Lower leg skin (tissue), 4 donors: ENCODE data around the gene OCLN. TPM values are rescaled to one million over a fixed set of nuclear protein-coding genes. Genes with fewer than 3 reads are reported as not detected.

Experiments used
- DNase-seq, 2 donors: peaks; one replicate each; pipeline ENCODE4 v3.0.0-alpha.2; 2019; ENCODE audit warnings: low spot score in 2 of 2
- H3K4me3 ChIP-seq: fragments of 200-600 bp; sonication (generic); 2 replicates; pipeline ENCODE4 v1.5.1; 2017; ENCODE audit warnings: mild to moderate bottlenecking, low read depth; ENCODE audit not compliant: poor library complexity, severe bottlenecking
- POLR2A ChIP-seq, 2 donors: fragments of 450-650 bp; IDR thresholded peaks; one replicate each; pipeline ENCODE4 v1.6.1; 2016 to 2017; ENCODE audit warnings: antibody characterized with exemption in 2 of 2, mild to moderate bottlenecking in 1 of 2, moderate library complexity in 1 of 2
- WGBS, 2 donors: methylation state at CpG; one replicate each; pipeline ENCODE4 v1.1.5; 2018; 5-methylcytosine and 5-hydroxymethylcytosine counted together
- intact Hi-C: fragments of 100-400 bp; cut with DNase I; formaldehyde crosslinking; loops from one replicate; pipeline ENCODE4 v1.15.0; 2023; ENCODE audit warnings: low total_unique reads
- total RNA-seq, 4 donors: library from RNA; depleted of rRNA; stranded (reverse); fragments of >200 nt; gene quantifications; one replicate each; pipeline ENCODE4 v1.1.0, GENCODE V29; 2016
- TF ChIP-seq, protein P1 (sequence below), 3 donors: fragments of 450-650 bp; IDR thresholded peaks; one replicate each; pipeline ENCODE4 v1.5.1; 2016; ENCODE audit warnings: antibody characterized with exemption in 3 of 3, mild to moderate bottlenecking in 3 of 3, moderate library complexity in 2 of 3

Gene OCLN
- total RNA-seq, 4 donors from 2014 or later, result 71.0 to 102 (median 89.6) TPM

DNA sequence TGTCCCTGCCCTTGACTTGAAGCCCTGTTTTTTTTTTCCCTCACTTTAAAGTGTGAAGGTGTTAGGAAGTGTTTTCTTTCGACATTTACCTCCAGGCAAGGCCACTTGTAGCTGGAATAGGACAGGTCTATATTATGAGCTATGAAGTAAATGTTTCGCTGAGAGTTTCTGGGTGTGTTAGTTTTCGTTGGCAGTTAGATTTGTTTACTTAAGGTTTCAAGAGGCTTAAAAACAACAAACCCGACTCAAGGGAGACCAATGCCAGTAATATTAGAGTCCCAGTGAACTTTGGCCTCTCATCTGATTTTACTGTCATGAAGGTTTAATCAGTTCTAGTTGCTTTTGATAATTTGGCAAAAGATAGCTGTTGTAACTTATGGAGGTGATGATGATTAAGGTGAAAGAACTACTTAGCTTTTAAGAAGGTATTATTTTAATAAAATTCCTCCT lies 25.2 kb downstream of the OCLN start:
- 36 to 44% methylated on average over 4 of the region's 4 CpGs for WGBS, 2 donors
- DNase-seq, result no peak
- no peak for TF ChIP-seq POLR2A (IDR thresholded peaks at IDR 0.05)
- TF ChIP-seq, protein P1, sequence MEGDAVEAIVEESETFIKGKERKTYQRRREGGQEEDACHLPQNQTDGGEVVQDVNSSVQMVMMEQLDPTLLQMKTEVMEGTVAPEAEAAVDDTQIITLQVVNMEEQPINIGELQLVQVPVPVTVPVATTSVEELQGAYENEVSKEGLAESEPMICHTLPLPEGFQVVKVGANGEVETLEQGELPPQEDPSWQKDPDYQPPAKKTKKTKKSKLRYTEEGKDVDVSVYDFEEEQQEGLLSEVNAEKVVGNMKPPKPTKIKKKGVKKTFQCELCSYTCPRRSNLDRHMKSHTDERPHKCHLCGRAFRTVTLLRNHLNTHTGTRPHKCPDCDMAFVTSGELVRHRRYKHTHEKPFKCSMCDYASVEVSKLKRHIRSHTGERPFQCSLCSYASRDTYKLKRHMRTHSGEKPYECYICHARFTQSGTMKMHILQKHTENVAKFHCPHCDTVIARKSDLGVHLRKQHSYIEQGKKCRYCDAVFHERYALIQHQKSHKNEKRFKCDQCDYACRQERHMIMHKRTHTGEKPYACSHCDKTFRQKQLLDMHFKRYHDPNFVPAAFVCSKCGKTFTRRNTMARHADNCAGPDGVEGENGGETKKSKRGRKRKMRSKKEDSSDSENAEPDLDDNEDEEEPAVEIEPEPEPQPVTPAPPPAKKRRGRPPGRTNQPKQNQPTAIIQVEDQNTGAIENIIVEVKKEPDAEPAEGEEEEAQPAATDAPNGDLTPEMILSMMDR (IDR thresholded peaks at IDR 0.05), result no peak
- intact Hi-C loops, result no loop called here
- no peak overlapping the region for H3K4me3 ChIP-seq

DNA sequence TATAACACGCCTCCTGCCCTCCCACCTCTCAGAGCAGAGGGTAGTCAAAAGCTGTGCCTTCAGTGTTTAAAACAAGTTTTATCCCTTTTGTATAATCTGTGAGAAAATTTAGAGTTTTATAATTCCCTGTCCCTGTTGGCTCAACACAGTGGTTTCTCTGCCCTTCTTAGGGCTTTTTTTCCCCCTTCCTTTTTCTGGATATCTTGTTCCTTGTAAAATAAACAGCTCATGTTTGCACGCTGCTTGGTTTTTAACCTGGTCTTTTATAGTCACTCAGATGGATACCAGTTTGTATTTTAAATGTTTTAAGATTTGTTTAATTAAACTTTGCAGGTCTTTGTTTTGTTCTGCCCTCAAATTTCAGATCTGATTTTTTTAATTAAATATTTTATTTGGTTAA lies 26.7 kb downstream of the OCLN start:
- no peak for DNase-seq
- WGBS, 2 donors, result 91 to 93% methylated on average over 2 of the region's 2 CpGs

GRCh38 chr5:69522035-69522434 lies 29.4 kb downstream of the OCLN start:
- 83 to 85% methylated on average over 3 of the region's 3 CpGs for WGBS, 2 donors
- no peak for DNase-seq

More for the DNA sequence above, 26.7 kb downstream of the OCLN start:
- TF ChIP-seq, protein P1 (IDR thresholded peaks at IDR 0.05), result no peak
- TF ChIP-seq POLR2A (IDR thresholded peaks at IDR 0.05), result no peak
- intact Hi-C loops, result no loop called here
- H3K4me3 ChIP-seq, result no peak overlapping the region

GRCh38 chr5:69525490-69525889 lies 32.9 kb downstream of the OCLN start:
- DNase-seq, result no peak
- no peak for TF ChIP-seq POLR2A (IDR thresholded peaks at IDR 0.05)
- TF ChIP-seq, protein P1 (IDR thresholded peaks at IDR 0.05), result no peak
- no peak overlapping the region for H3K4me3 ChIP-seq
- WGBS, 2 donors, result 70 to 85% methylated on average over 2 of the region's 2 CpGs
- intact Hi-C loops, result no loop called here

More at GRCh38 chr5:69522035-69522434, 29.4 kb downstream of the OCLN start:
- intact Hi-C loops, result no loop called here
- TF ChIP-seq, protein P1 (IDR thresholded peaks at IDR 0.05), result no peak
- TF ChIP-seq POLR2A (IDR thresholded peaks at IDR 0.05), result no peak
- no peak overlapping the region for H3K4me3 ChIP-seq

DNA sequence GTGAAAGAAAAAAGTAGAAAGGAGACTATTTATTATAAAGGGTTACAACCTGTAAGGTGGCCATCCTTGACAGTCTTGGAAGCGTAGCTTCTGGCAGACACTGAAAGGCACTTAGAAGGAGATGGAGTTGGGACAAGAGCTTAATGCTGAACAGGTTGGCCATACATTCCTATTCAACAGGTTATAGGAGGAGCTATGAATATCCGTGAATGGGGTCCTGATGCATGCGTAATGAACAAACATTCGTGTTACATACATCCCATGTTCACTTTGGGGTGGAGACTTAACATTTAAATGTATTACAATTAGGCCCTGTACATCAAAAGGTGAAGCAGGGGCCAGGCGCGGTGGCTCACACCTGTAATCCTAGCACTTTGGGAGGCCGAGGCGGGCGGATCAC lies 34.1 kb downstream of the OCLN start:
- no peak for DNase-seq
- H3K4me3 ChIP-seq, result no peak overlapping the region
- TF ChIP-seq, protein P1 (IDR thresholded peaks at IDR 0.05), result no peak
- TF ChIP-seq POLR2A (IDR thresholded peaks at IDR 0.05), result no peak
- intact Hi-C loops, result no loop called here
- WGBS, 2 donors, result 92 to 96% methylated on average over 9 of the region's 9 CpGs

DNA sequence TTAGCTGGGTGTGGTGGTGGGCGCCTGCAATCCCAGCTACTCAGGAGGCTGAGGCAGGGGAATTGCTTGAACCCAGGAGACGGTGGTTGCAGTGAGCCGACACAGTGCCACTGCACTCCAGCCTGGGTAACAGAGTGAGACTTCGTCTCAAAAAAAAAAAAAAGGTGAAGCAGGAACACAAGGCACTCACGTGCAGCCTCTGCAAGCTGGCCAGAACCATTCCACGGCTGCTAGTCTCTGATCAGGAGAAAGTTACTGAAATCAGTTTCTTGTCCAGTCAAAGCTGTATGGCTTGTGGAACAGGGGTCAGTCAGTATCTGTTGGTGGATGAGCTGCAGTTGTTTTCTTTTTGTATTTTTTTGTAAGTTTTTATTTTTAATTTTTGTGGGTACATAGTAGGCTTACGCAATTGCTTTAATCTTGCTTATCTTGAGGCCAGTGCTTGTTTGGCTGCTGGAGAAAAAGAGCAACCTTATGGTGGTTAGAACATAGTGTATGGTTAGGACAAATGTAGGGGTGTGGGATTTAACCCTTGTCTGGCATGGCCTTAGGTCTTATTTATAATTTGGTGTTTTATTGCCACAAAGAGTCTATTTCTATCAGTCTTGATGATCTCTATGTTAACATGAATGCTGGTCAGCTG lies 34.7 kb downstream of the OCLN start:
- TF ChIP-seq POLR2A (IDR thresholded peaks at IDR 0.05), result no peak
- TF ChIP-seq, protein P1 (IDR thresholded peaks at IDR 0.05), result no peak
- intact Hi-C loops, result no loop called here
- no peak overlapping the region for H3K4me3 ChIP-seq
- no peak for DNase-seq
- 87 to 89% methylated on average over 7 of the region's 7 CpGs for WGBS, 2 donors
